ENCODE results near the gene KRT39. TPM values are rescaled to one million over a fixed set of nuclear protein-coding genes. Genes with fewer than 3 reads are reported as not detected.

The KRT39 gene
- total and polyA plus RNA-seq, 4 experiments from 2014 or later = not detected

GRCh38 chr17:40944531-40944930 is 22.2 kb downstream of the KRT39 start:
- H3K27me3 Mint-ChIP-seq = peaks cover 24 to 53% of the 10 kb centered on the region in 2 donors
- CTCF ChIA-PET (ENCODE audit: partially characterized antibody) = interaction anchor here (1.1 to 1.4 kb wide), 2 partner anchors 17 to 19 kb away, joined by 4 to 5 read pairs; no protein-coding TSS in a partner anchor
- Histone ChIP-seq H3K4me3 (ENCODE audit: low read length in 2 of 2) (no peak overlapping the region), H3K27ac (ENCODE audit: low read depth, low read length) (no peak overlapping the region), H3K4me1 (ENCODE audit: insufficient read depth, low read length) (no peaks in the 10 kb centered on the region), H3K36me3 (ENCODE audit: insufficient read depth, low read length) (no peaks in the 10 kb centered on the region), H3K9me3 (ENCODE audit: control insufficient read depth in 1 of 2, low read length in 2 of 2) (no peaks in the 10 kb centered on the region), H3K27me3 (ENCODE audit: insufficient read depth, low read length) (no peaks in the 10 kb centered on the region)
- H3K9me3 Mint-ChIP-seq = no peaks in the 10 kb centered on the region
- no peaks in the 10 kb centered on the region for H3K36me3 Mint-ChIP-seq
- peak overlapping the region in 1 of 7 donors; percentile 26 for H3K27ac Mint-ChIP-seq
- intact Hi-C loops (cut with micrococcal nuclease) = no loop called here
- DNase-seq = no peak
- H3K4me3 Mint-ChIP-seq = no peak overlapping the region
- no peaks in the 10 kb centered on the region for H3K4me1 Mint-ChIP-seq
- POLR2A ChIA-PET (ENCODE audit: partially characterized antibody) = no interaction called here

DNA sequence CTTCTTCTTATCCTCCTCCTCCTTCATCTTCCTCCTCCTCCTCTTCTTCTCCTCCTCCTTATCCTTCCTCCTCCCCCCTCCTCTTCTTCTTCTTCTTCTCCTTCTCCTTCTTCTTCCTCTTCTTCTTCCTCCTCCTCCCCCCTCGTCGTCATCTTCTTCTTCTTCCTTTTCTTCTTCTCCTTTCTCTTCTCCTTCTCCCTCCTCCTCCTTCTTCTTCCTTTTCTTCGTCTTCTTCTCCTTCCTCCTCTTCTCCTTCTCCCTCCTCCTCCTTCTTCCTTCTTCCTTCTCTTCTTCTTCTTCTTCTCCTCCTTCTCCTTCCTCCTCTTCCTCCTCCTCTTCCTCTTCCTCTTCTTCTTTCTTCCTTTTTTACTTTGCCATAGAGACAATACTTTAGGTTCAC is 24.2 kb downstream of the KRT39 start:
- no peaks in the 10 kb centered on the region for H3K36me3 Mint-ChIP-seq
- peaks cover 14 to 38% of the 10 kb centered on the region in 2 donors for H3K27me3 Mint-ChIP-seq
- Histone ChIP-seq H3K4me1 (ENCODE audit: insufficient read depth, low read length) (no peaks in the 10 kb centered on the region), H3K36me3 (ENCODE audit: insufficient read depth, low read length) (no peaks in the 10 kb centered on the region), H3K9me3 (ENCODE audit: control insufficient read depth in 1 of 2, low read length in 2 of 2) (no peaks in the 10 kb centered on the region), H3K4me3 (ENCODE audit: low read length in 2 of 2) (no peak overlapping the region), H3K27me3 (ENCODE audit: insufficient read depth, low read length) (no peaks in the 10 kb centered on the region), H3K27ac (ENCODE audit: low read depth, low read length) (no peak overlapping the region)
- no peak overlapping the region for H3K4me3 Mint-ChIP-seq
- CTCF ChIA-PET (ENCODE audit: partially characterized antibody) = interaction anchor here (0.9 to 1.9 kb wide), 2 partner anchors 20 to 720 kb away, joined by 3 to 4 read pairs; no protein-coding TSS in a partner anchor
- intact Hi-C loops (cut with micrococcal nuclease) = no loop called here
- DNase-seq = no peak
- no peaks in the 10 kb centered on the region for H3K9me3 Mint-ChIP-seq
- H3K4me1 Mint-ChIP-seq = no peaks in the 10 kb centered on the region
- POLR2A ChIA-PET (ENCODE audit: partially characterized antibody) = no interaction called here
- no peak overlapping the region for H3K27ac Mint-ChIP-seq

DNA sequence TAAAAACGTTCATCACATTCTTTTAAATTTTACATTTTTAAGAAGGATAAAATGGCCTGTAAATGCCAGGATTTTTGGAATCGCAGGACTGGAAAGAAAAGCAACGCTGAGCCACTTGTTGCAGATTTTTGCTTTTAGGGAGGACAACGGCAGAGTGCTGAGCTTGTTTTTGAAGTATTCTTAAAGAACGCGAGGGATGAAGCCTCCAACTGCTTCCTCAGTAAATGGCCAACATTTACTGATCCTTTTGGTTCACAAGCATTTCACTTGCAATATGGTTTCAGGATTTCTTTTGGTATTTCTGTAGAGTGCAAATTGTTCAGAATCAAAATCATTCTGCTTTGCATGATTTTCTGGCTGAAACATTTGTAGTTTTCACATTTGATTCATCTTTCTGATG is 26.5 kb downstream of the KRT39 start:
- CTCF ChIA-PET (ENCODE audit: partially characterized antibody) = no interaction called here
- H3K36me3 Mint-ChIP-seq = no peaks in the 10 kb centered on the region
- POLR2A ChIA-PET (ENCODE audit: partially characterized antibody) = no interaction called here

GRCh38 chr17:40938981-40939380 is 27.8 kb downstream of the KRT39 start:
- H3K9me3 Mint-ChIP-seq = no peaks in the 10 kb centered on the region
- ChIA-PET POLR2A (ENCODE audit: partially characterized antibody) (no interaction called here), CTCF (ENCODE audit: partially characterized antibody) (no interaction called here)
- no peaks in the 10 kb centered on the region for H3K4me1 Mint-ChIP-seq
- H3K27ac ChIP-seq (ENCODE audit: low read depth, low read length) = no peak overlapping the region
- no peaks in the 10 kb centered on the region for H3K36me3 ChIP-seq (ENCODE audit: insufficient read depth, low read length)
- no peaks in the 10 kb centered on the region for H3K36me3 Mint-ChIP-seq
- H3K27me3 ChIP-seq (ENCODE audit: insufficient read depth, low read length) = no peaks in the 10 kb centered on the region
- H3K9me3 ChIP-seq (ENCODE audit: control insufficient read depth in 1 of 2, low read length in 2 of 2) = no peaks in the 10 kb centered on the region
- H3K4me3 ChIP-seq (ENCODE audit: low read length in 2 of 2) = no peak overlapping the region
- no peak overlapping the region for H3K4me3 Mint-ChIP-seq
- intact Hi-C loops (cut with micrococcal nuclease) = no loop called here
- H3K4me1 ChIP-seq (ENCODE audit: insufficient read depth, low read length) = no peaks in the 10 kb centered on the region
- no peak overlapping the region for H3K27ac Mint-ChIP-seq
- peaks cover 8 to 10% of the 10 kb centered on the region in 2 donors for H3K27me3 Mint-ChIP-seq
- no peak for DNase-seq

More for the DNA sequence above, 26.5 kb downstream of the KRT39 start:
- no peaks in the 10 kb centered on the region for H3K9me3 ChIP-seq (ENCODE audit: control insufficient read depth in 1 of 2, low read length in 2 of 2)
- peaks cover 4 to 19% of the 10 kb centered on the region in 2 donors for H3K27me3 Mint-ChIP-seq
- H3K36me3 ChIP-seq (ENCODE audit: insufficient read depth, low read length) = no peaks in the 10 kb centered on the region
- H3K9me3 Mint-ChIP-seq = no peaks in the 10 kb centered on the region
- no peak overlapping the region for H3K4me3 Mint-ChIP-seq
- H3K4me3 ChIP-seq (ENCODE audit: low read length in 2 of 2) = no peak overlapping the region
- no peak overlapping the region for H3K27ac Mint-ChIP-seq
- H3K4me1 Mint-ChIP-seq = no peaks in the 10 kb centered on the region
- H3K4me1 ChIP-seq (ENCODE audit: insufficient read depth, low read length) = no peaks in the 10 kb centered on the region
- H3K27ac ChIP-seq (ENCODE audit: low read depth, low read length) = no peak overlapping the region
- intact Hi-C loops (cut with micrococcal nuclease) = no loop called here
- H3K27me3 ChIP-seq (ENCODE audit: insufficient read depth, low read length) = no peaks in the 10 kb centered on the region
- DNase-seq = no peak

DNA sequence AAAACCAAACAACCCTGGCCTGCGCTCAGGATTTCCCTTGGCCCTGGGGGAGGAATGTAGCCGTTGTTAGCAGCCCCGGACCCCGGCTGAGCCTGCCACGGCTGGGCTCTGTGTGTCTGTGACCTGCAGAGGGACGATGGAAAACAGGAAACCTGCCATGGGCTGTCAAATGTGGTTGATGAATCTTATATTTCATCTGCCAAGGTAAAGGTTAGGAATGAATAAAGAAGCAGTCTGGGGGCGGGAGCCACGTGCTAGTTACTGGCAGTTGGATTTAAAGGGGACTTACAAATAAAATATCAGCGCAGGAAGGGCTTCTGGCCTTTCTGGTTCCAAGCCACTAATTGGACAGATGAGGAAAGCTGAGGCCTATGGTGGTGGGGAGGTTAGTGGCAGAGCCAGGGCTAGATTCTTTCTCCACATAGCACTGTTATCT is 29.3 kb downstream of the KRT39 start, which contains the start of gene KRT23:
TSS of gene KRT23 (minus strand) at position 263 of the 436 bp plus-strand sequence. CDS start 1,043 bp downstream, outside the sequence.
- H3K27ac ChIP-seq (ENCODE audit: low read depth, low read length) = no peak within 1 kb of the TSS
- no peak within 1 kb of the TSS for H3K4me3 ChIP-seq (ENCODE audit: low read length in 2 of 2)
- no peak within 1 kb of the TSS for H3K4me3 Mint-ChIP-seq
- H3K9me3 ChIP-seq (ENCODE audit: control insufficient read depth in 1 of 2, low read length in 2 of 2) = no peaks in the 10 kb centered on the region
- no peaks in the 10 kb centered on the region for H3K36me3 ChIP-seq (ENCODE audit: insufficient read depth, low read length)
- H3K36me3 Mint-ChIP-seq = no peaks in the 10 kb centered on the region
- no peaks in the 10 kb centered on the region for H3K27me3 ChIP-seq (ENCODE audit: insufficient read depth, low read length)
- no peak for DNase-seq
- POLR2A ChIA-PET (ENCODE audit: partially characterized antibody) = no interaction called here
- H3K9me3 Mint-ChIP-seq = no peaks in the 10 kb centered on the region
- intact Hi-C loops (cut with micrococcal nuclease) = no loop called here
- no peaks in the 10 kb centered on the region for H3K4me1 ChIP-seq (ENCODE audit: insufficient read depth, low read length)
- H3K27ac Mint-ChIP-seq = peak within 1 kb of the TSS in 1 of 7 donors; percentile 16
- CTCF ChIA-PET (ENCODE audit: partially characterized antibody) = no interaction called here
- peaks cover 6 to 8% of the 10 kb centered on the region in 2 donors for H3K27me3 Mint-ChIP-seq
- H3K4me1 Mint-ChIP-seq = no peaks in the 10 kb centered on the region

GRCh38 chr17:40936976-40937375 is 29.8 kb downstream of the KRT39 start:
- Histone ChIP-seq H3K9me3 (ENCODE audit: control insufficient read depth in 1 of 2, low read length in 2 of 2) (no peaks in the 10 kb centered on the region), H3K36me3 (ENCODE audit: insufficient read depth, low read length) (no peaks in the 10 kb centered on the region), H3K4me3 (ENCODE audit: low read length in 2 of 2) (no peak overlapping the region), H3K27ac (ENCODE audit: low read depth, low read length) (no peak overlapping the region), H3K4me1 (ENCODE audit: insufficient read depth, low read length) (no peaks in the 10 kb centered on the region), H3K27me3 (ENCODE audit: insufficient read depth, low read length) (no peaks in the 10 kb centered on the region)
- peaks cover 6 to 8% of the 10 kb centered on the region in 2 donors for H3K27me3 Mint-ChIP-seq
- H3K27ac Mint-ChIP-seq = no peak overlapping the region
- no peak overlapping the region for H3K4me3 Mint-ChIP-seq
- H3K9me3 Mint-ChIP-seq = no peaks in the 10 kb centered on the region
- POLR2A ChIA-PET (ENCODE audit: partially characterized antibody) = no interaction called here
- intact Hi-C loops (cut with micrococcal nuclease) = no loop called here
- no peaks in the 10 kb centered on the region for H3K36me3 Mint-ChIP-seq
- CTCF ChIA-PET (ENCODE audit: partially characterized antibody) = no interaction called here
- DNase-seq = no peak
- no peaks in the 10 kb centered on the region for H3K4me1 Mint-ChIP-seq

DNA sequence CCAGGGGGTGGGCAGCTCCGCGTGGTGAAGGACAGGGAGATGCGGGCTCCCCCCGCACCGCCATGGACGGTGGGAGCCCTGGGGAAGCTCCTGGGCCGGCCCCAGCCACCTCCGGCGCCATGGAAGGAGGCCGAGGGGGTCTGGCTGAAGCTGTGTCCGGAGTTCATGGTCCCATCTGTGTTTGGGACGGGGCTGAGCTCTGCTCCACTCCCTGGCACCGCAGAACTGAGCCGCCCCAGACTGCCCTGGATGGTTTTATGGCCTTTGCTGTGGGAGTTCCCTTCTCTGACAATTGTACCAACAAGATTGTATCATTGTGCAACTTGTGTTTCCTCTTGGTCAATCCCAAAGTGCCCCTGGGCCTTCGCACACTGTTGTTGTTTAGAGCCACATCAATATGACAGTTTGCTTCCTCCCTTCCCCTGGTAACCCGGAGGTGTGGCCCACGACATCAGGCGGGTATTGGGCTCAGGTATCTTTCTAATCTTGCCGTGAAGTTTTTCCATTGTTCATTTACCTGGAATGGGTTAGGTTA is 30.2 kb downstream of the KRT39 start:
- H3K36me3 Mint-ChIP-seq = no peaks in the 10 kb centered on the region
- H3K27ac ChIP-seq (ENCODE audit: low read depth, low read length) = no peak overlapping the region
- H3K4me1 Mint-ChIP-seq = no peaks in the 10 kb centered on the region
- no peak overlapping the region for H3K4me3 Mint-ChIP-seq
- CTCF ChIA-PET (ENCODE audit: partially characterized antibody) = no interaction called here
- H3K4me1 ChIP-seq (ENCODE audit: insufficient read depth, low read length) = no peaks in the 10 kb centered on the region
- H3K9me3 Mint-ChIP-seq = no peaks in the 10 kb centered on the region
- no peaks in the 10 kb centered on the region for H3K9me3 ChIP-seq (ENCODE audit: control insufficient read depth in 1 of 2, low read length in 2 of 2)
- peaks cover 6 to 8% of the 10 kb centered on the region in 2 donors for H3K27me3 Mint-ChIP-seq
- POLR2A ChIA-PET (ENCODE audit: partially characterized antibody) = no interaction called here
- DNase-seq = no peak
- no peaks in the 10 kb centered on the region for H3K27me3 ChIP-seq (ENCODE audit: insufficient read depth, low read length)
- intact Hi-C loops (cut with micrococcal nuclease) = no loop called here
- no peaks in the 10 kb centered on the region for H3K36me3 ChIP-seq (ENCODE audit: insufficient read depth, low read length)
- H3K4me3 ChIP-seq (ENCODE audit: low read length in 2 of 2) = no peak overlapping the region
- no peak overlapping the region for H3K27ac Mint-ChIP-seq
